Endodermal cell (in vitro differentiated cells): ENCODE results near the gene ARHGEF39. TPM values are rescaled to one million over a fixed set of nuclear protein-coding genes. Genes with fewer than 3 reads are reported as not detected.
A peak's percentile ranks its signal among the peaks of the same experiment; 100 is the strongest.

Experiments
- DNase-seq: peaks from one replicate; pipeline ENCODE4 v3.0.0-alpha.2; 2017
- H3K27ac ChIP-seq: 2 replicates; pipeline ENCODE4 v1.5.1; 2013; ENCODE audit warnings: mild to moderate bottlenecking, low read depth, low read length, moderate library complexity
- H3K27me3 ChIP-seq: 2 replicates; pipeline ENCODE4 v1.6.1; 2013; ENCODE audit warnings: mild to moderate bottlenecking, low read length, moderate library complexity; ENCODE audit not compliant: insufficient read depth, control insufficient read depth, poor library complexity, severe bottlenecking
- H3K36me3 ChIP-seq: 2 replicates; pipeline ENCODE4 v1.7.0; 2013; ENCODE audit warnings: mild to moderate bottlenecking, low read length, moderate library complexity; ENCODE audit not compliant: control insufficient read depth, insufficient read depth
- H3K4me1 ChIP-seq: one replicate; pipeline ENCODE4 v1.7.0; 2013; ENCODE audit warnings: low read length; ENCODE audit not compliant: control insufficient read depth, insufficient read depth
- H3K4me3 ChIP-seq: 2 replicates; pipeline ENCODE4 v1.5.1; 2013; ENCODE audit warnings: mild to moderate bottlenecking, low read length, moderate library complexity
- H3K9ac ChIP-seq: 2 replicates; pipeline ENCODE4 v1.6.1; 2013; ENCODE audit warnings: mild to moderate bottlenecking, low read length, moderate library complexity; ENCODE audit not compliant: poor library complexity, severe bottlenecking; ENCODE audit errors: extremely low read depth
- H3K9me3 ChIP-seq: 2 replicates; pipeline ENCODE4 v1.6.1; 2013; ENCODE audit warnings: mild to moderate bottlenecking, low read length, moderate library complexity; ENCODE audit not compliant: control insufficient read depth
- H3K27ac Mint-ChIP-seq: 2 replicates; pipeline ENCODE4 v1.8.0; 2020; ENCODE audit warnings: mixed read lengths
- H3K27me3 Mint-ChIP-seq: 2 replicates; pipeline ENCODE4 v1.8.0; 2021; ENCODE audit warnings: mild to moderate bottlenecking, mixed read lengths; ENCODE audit not compliant: insufficient read depth
- H3K36me3 Mint-ChIP-seq: 2 replicates; pipeline ENCODE4 v1.8.0; 2020; ENCODE audit warnings: low read depth, mixed read lengths
- H3K4me1 Mint-ChIP-seq: 2 replicates; pipeline ENCODE4 v1.8.0; 2020; ENCODE audit warnings: mixed read lengths
- H3K4me3 Mint-ChIP-seq: 2 replicates; pipeline ENCODE4 v1.8.0; 2020; ENCODE audit warnings: mild to moderate bottlenecking, moderate library complexity, mixed read lengths
- H3K9me3 Mint-ChIP-seq: 2 replicates; pipeline ENCODE4 v1.8.0; 2020; ENCODE audit warnings: mild to moderate bottlenecking, mixed read lengths
- CTCF ChIP-seq: fragments of 200-600 bp; sonication (generic); conservative IDR thresholded peaks from 2 replicates; pipeline ENCODE4 v1.5.0; 2021; ENCODE audit warnings: antibody characterized with exemption, mild to moderate bottlenecking
- WGBS, 2 experiments: methylation state at CpG; one replicate each; pipeline versions ENCODE4 v1.1.5 to v1.1.7; 2013; ENCODE audit warnings: missing lambda C conversion rate in 2 of 2, mixed read lengths in 1 of 2; ENCODE audit not compliant: insufficient coverage in 1 of 2, insufficient read length in 1 of 2; 5-methylcytosine and 5-hydroxymethylcytosine counted together
- total RNA-seq, 2 donors: library from RNA; stranded (reverse); fragmentation: NEBNext Ultra II Directional in 1 of 2; extraction: Animal tissue kit (Norgen Biotek cat#: 25700) in 1 of 2; gene quantifications; 2 replicates in 1 of 2; 3 replicates in 1 of 2; pipeline ENCODE4 v1.2.1, GENCODE V29; 2021

Gene ARHGEF39
- total RNA-seq, 2 donors from 2014 or later, result 22.1 to 36.4 TPM

- Mint-ChIP-seq H3K27me3 (peaks cover 1% of the 10 kb centered on the region), H3K27ac (peak overlapping the region; percentile 14), H3K9me3 (no peaks in the 10 kb centered on the region), H3K4me1 (peaks cover 23% of the 10 kb centered on the region), H3K4me3 (no peak overlapping the region), H3K36me3 (peaks cover 43% of the 10 kb centered on the region)
- no peak overlapping the region for H3K9ac ChIP-seq
- no peak overlapping the region for H3K4me3 ChIP-seq
- H3K4me1 ChIP-seq, result peaks cover 6% of the 10 kb centered on the region
- no peaks in the 10 kb centered on the region for H3K27me3 ChIP-seq
- 76 to 80% methylated on average over 2 to 3 of the region's 3 CpGs for WGBS, 2 experiments
- H3K36me3 ChIP-seq, result peaks cover 41% of the 10 kb centered on the region
- H3K27ac ChIP-seq, result no peak overlapping the region
- no peak for DNase-seq
- H3K9me3 ChIP-seq, result no peaks in the 10 kb centered on the region
- no peak for TF ChIP-seq CTCF
Observed at GRCh38 chr9:35681341-35682002, 16.5 kb upstream of the ARHGEF39 start.

- Mint-ChIP-seq H3K9me3 (no peaks in the 10 kb centered on the region), H3K4me1 (peaks cover 24% of the 10 kb centered on the region), H3K36me3 (peaks cover 36% of the 10 kb centered on the region), H3K27me3 (peaks cover 5% of the 10 kb centered on the region), H3K27ac (peak overlapping the region; percentile 59), H3K4me3 (no peak overlapping the region)
- no peaks in the 10 kb centered on the region for H3K9me3 ChIP-seq
- no peak for TF ChIP-seq CTCF
- H3K4me1 ChIP-seq, result peaks cover 6% of the 10 kb centered on the region
- 50 to 52% methylated on average over 10 to 14 of the region's 15 CpGs for WGBS, 2 experiments
- H3K9ac ChIP-seq, result no peak overlapping the region
- H3K27me3 ChIP-seq, result no peaks in the 10 kb centered on the region
- peak; percentile 90 for DNase-seq
- H3K4me3 ChIP-seq, result no peak overlapping the region
- peaks cover 36% of the 10 kb centered on the region for H3K36me3 ChIP-seq
- no peak overlapping the region for H3K27ac ChIP-seq
Observed at GRCh38 chr9:35680331-35681105, 15.5 kb upstream of the ARHGEF39 start.

- H3K36me3 Mint-ChIP-seq, result peaks cover 30% of the 10 kb centered on the region
- H3K4me1 ChIP-seq, result peaks cover 6% of the 10 kb centered on the region
- H3K27me3 ChIP-seq, result no peaks in the 10 kb centered on the region
- H3K4me3 ChIP-seq, result no peak overlapping the region
- no peak for TF ChIP-seq CTCF
- no peak overlapping the region for H3K9ac ChIP-seq
- H3K4me1 Mint-ChIP-seq, result peaks cover 24% of the 10 kb centered on the region
- no peak overlapping the region for H3K27ac ChIP-seq
- peaks cover 29% of the 10 kb centered on the region for H3K36me3 ChIP-seq
- H3K4me3 Mint-ChIP-seq, result no peak overlapping the region
- no peaks in the 10 kb centered on the region for H3K9me3 ChIP-seq
- no peak for DNase-seq
- H3K27ac Mint-ChIP-seq, result no peak overlapping the region
- no peaks in the 10 kb centered on the region for H3K9me3 Mint-ChIP-seq
- 90 to 91% methylated on average over 5 to 8 of the region's 8 CpGs for WGBS, 2 experiments
- H3K27me3 Mint-ChIP-seq, result peaks cover 7% of the 10 kb centered on the region
Observed at GRCh38 chr9:35679766-35680330, 14.9 kb upstream of the ARHGEF39 start.
